Inflammatory macrophage (primary cell): ENCODE data around the gene SNRNP70.

ENCODE experiments used
- DNase-seq, 2 donors: peaks; one replicate each; pipeline ENCODE4 v3.0.0-alpha.2; 2020 to 2022

The SNRNP70 gene

DNA sequence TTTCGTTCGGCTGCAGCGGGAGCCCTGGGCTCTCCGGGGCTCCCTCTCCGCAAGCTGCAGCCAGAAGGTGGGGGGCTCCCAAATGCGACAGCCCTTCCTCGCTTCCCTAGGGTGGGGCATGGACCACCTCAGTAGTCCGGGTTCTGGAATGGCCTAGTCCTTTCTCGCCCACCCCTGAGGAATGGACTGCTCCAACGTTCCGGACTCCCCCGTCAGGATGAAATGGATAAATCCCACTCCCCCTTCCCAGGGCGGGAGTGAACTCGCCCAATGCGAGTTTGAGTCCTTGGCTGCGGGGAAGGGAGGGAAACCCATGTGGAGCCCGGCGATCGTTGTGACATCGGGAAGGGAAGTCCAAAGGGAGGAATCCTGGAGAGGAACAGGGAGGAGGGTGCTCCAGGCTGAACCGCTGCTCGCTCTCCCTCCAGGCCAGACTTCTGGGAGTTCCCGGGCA lies 64.4 kb downstream of the SNRNP70 start:
- peak; percentile 20 to 48 for DNase-seq

- peak; percentile 52 to 62 for DNase-seq
These were observed 65.1 kb downstream of the SNRNP70 start for GRCh38 chr19:49150106-49150943.

DNA sequence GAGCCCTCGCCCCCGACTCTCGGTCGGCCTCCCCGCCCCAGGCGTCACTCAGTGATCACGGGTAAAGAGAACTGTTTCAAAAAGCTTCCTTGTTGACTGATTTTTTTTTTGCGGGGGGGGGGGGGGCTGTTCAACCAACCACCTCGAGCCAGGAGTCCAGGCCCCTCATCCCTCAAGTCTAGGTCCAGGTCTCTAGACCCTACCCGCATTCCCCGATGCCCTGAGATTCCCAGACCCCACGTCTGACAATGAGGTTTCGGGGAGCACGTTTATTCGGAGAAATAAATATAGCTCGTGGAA lies 65.6 kb downstream of the SNRNP70 start:
- no peak for DNase-seq

- DNase-seq = no peak
These were observed 66.2 kb downstream of the SNRNP70 start for GRCh38 chr19:49151267-49152118.

GRCh38 chr19:49152119-49152550 lies 66.9 kb downstream of the SNRNP70 start:
- no peak for DNase-seq

DNA sequence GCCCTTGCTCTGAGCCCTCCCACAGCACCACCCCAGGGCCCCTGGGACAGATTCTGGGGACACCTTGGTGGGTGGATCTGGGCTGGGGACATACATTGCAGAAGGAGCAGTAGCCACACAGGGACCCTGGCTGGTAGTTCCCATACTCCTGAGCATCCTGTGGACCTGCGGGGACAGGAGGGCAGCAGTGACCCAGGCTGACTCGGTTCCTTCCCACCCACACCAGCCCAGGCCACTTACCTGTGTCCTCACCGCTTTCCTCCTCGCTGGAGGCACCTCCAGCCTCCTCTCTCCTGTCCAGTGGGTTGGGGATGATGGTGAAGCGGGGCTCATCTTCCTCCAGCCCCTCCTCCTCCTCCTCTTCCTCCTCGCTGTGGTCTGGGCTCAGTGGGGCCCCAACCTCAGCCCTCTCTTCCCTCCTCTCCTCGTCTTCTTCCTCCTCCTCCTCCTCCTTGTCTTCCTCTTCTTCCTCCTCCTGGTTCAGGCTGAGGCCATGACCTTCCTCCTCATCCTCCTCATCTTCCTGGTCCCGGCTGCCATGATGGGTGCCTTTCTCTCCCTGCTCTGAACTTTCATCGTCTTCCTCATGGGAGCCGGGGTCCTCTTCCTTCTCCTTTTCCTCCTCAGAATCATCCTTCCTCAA lies 68.0 kb downstream of the SNRNP70 start:
- no peak for DNase-seq

- DNase-seq = no peak
These were observed 69.0 kb downstream of the SNRNP70 start for GRCh38 chr19:49154279-49154678.

DNA sequence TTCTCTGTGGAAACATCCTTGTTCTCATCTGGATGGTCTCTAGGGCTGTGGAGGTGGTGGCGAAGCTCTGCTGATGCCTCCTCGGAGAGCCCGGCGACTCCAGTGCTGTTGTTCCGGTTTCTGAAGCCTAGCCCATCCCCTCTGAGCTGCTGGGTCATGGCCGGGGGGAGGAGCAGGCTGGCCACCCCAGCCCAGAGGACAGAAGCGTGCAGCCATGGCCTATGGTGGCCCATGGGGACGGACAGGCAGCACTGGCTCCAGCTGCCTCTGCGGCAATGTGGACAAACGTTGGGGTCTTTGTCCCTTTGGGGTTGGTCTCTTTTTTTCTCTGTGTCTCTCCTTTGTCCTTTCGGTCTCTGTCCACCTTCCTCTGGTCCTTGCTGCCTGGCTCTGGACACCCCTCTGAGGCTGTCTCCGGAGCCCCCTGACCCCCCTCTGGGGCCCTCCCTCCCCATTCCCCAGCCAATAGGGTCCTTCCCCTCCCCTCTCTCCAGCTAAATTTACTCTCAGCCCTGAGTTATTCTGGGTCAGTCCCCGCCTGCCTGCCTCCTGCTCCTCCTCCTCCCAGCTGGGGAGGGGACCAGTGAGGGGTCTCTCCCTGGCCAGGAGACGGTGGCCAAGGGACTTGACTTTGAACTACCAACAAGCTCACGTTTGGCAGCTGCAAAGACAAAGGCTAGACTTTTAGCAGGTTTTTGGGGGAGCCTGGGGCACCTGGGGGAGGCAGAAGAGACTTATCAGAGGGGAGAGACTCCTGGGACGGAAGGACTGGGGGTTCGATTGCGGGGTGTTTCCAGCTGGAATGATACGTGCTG lies 70.0 kb downstream of the SNRNP70 start, which contains the start of gene HRC:
TSS of gene HRC (minus strand) at position 392 of the 815 bp plus-strand sequence. CDS start at position 233, 159 bp downstream.
- peak in 1 of 2 donors; percentile 29 for DNase-seq

DNA sequence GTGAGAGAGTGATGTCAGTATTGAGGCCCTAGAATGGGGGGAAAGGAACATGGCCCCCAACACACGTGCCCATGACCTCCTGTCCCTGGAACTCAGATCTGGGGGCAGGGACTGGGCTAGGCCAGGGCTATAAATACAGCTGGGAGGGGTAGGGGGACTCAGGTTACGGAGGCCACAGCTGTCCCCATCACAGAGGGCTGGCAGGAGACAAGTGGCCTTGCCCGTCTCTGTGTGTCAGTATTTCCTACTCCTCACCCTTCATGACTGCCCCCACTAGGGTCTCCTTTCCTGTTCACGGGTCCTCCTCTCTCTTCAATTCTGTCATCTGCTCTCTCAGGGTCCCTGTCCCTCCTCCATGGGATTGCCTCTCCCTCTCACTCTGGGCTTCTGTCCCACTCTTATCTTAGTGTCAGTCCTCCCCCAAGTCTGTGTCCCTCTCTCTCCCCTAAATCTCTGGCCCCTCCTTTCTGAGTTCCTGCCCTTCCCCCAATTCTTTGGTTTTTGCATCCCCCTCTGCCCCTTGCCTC lies 70.6 kb downstream of the SNRNP70 start:
- no peak for DNase-seq

GRCh38 chr19:49157445-49158224 lies 72.4 kb downstream of the SNRNP70 start, which contains the start of gene TRPM4:
TRPM4 (plus strand) TSS chr19:49157792; CDS start chr19:49157867, 75 bp downstream.
- peak; percentile 67 to 75 for DNase-seq
